AML-193 (cell line): ENCODE data around the gene FGF11.

ENCODE experiments used
- DNase-seq, 2 experiments: peaks; one replicate each; lab custom pipeline; 2025; lab: John Stamatoyannopoulos, UW

Gene FGF11

GRCh38 chr17:7431231-7431630, 8.1 kb upstream of the FGF11 start:
- DNase-seq: no peak

- DNase-seq: no peak
These were observed 7.0 kb upstream of the FGF11 start for GRCh38 chr17:7432296-7432695.

GRCh38 chr17:7435676-7436555, 3.4 kb upstream of the FGF11 start:
- no peak for DNase-seq

- DNase-seq: peak; percentile 23 to 51
These were observed 2.5 kb upstream of the FGF11 start for GRCh38 chr17:7436556-7437368.

- no peak for DNase-seq
These were observed 1.9 kb upstream of the FGF11 start for GRCh38 chr17:7437369-7437863.

GRCh38 chr17:7437950-7438614, 1.2 kb upstream of the FGF11 start:
- peak in 1 of 2 experiments; percentile 20 for DNase-seq

- DNase-seq: no peak
These were observed 454 bp upstream of the FGF11 start for GRCh38 chr17:7438656-7439460.

GRCh38 chr17:7440113-7440833, 961 bp downstream of the FGF11 start:
- no peak for DNase-seq

- DNase-seq: no peak
These were observed 1.5 kb downstream of the FGF11 start for GRCh38 chr17:7440834-7441195.

- DNase-seq: no peak
These were observed 2.0 kb downstream of the FGF11 start for GRCh38 chr17:7441266-7441665.

- no peak for DNase-seq
These were observed 2.8 kb downstream of the FGF11 start for GRCh38 chr17:7442142-7442541.

GRCh38 chr17:7443499-7444485, 4.5 kb downstream of the FGF11 start:
- no peak for DNase-seq

- no peak for DNase-seq
These were observed 5.6 kb downstream of the FGF11 start, which contains the start of gene CHRNB1 for GRCh38 chr17:7444682-7445618. Gene CHRNB1 (plus strand): TSS chr17:7445061. CDS start chr17:7445128, 67 bp downstream.

GRCh38 chr17:7445619-7445968, 6.3 kb downstream of the FGF11 start:
- DNase-seq: no peak

- DNase-seq: no peak
These were observed 9.1 kb downstream of the FGF11 start for GRCh38 chr17:7448461-7448860.

GRCh38 chr17:7459961-7460545, 20.7 kb downstream of the FGF11 start:
- DNase-seq: no peak

GRCh38 chr17:7460850-7461660, 21.7 kb downstream of the FGF11 start:
- no peak for DNase-seq
